Measurements from ENCODE around the gene RIC3. TPM values are rescaled to one million over a fixed set of nuclear protein-coding genes. Genes with fewer than 3 reads are reported as not detected.

Gene RIC3
- total RNA-seq, 1 experiment from 2014 or later, result not detected

- no peak within 1 kb of the TSS for H3K4me3 ChIP-seq (replicated peaks in 1 of 2; ENCODE audit: low read depth in 1 of 2, low read length in 2 of 2)
- DNase-seq (ENCODE audit: low read depth, low spot score) (no peak), ATAC-seq (no peak)
- H3K9me3 ChIP-seq (ENCODE audit: control insufficient read depth in 1 of 2, insufficient read depth in 1 of 2, low read depth in 1 of 2, low read length in 2 of 2), result no peaks in the 10 kb centered on the region
- no peaks in the 10 kb centered on the region for H3K79me2 ChIP-seq (ENCODE audit: insufficient read depth, low read length)
- no peak within 1 kb of the TSS for H3K9ac ChIP-seq (ENCODE audit: low read length)
- H4K20me1 ChIP-seq (ENCODE audit: insufficient read depth), result no peaks in the 10 kb centered on the region
- H3K27ac ChIP-seq (ENCODE audit: low read depth, low read length), result no peak within 1 kb of the TSS
- CTCF ChIA-PET, result no interaction called here
- H3K9me2 ChIP-seq (ENCODE audit: insufficient read depth), result no peaks in the 10 kb centered on the region; the same call in 1 of the 2 replicates
- H2AFZ ChIP-seq (ENCODE audit: low read depth, low read length, poor library complexity, severe bottlenecking), result no peak within 1 kb of the TSS
- 0 out of 2 replicates have a peak, but pooled peaks cover 4% of the 10 kb centered on the region for H3K27me3 ChIP-seq (ENCODE audit: insufficient read depth, low read length)
- intact Hi-C loops (cut with micrococcal nuclease), result no loop called here
- H3K36me3 ChIP-seq (ENCODE audit: control insufficient read depth in 1 of 2, insufficient read depth in 2 of 2, low read length in 2 of 2), result no peaks in the 10 kb centered on the region
- RAD21 ChIA-PET (ENCODE audit: low non-redundant PET in 1 of 2, low total read pairs in 2 of 2, uncharacterized antibody in 2 of 2, unreplicated experiment in 2 of 2), result no interaction called here
- POLR2A ChIA-PET, result no interaction called here
- no peak within 1 kb of the TSS for H3K4me2 ChIP-seq (ENCODE audit: low read length)
- H3K4me1 ChIP-seq (ENCODE audit: control insufficient read depth in 1 of 2, insufficient read depth in 2 of 2, low read length in 2 of 2), result no peaks in the 10 kb centered on the region
- BruUV-seq (replicated peaks), result no TSS peak
- TF ChIP-seq SIN3A (IDR thresholded peaks at IDR 0.05; ENCODE audit: low read depth) (no peak), REST (IDR thresholded peaks at IDR 0.05; ENCODE audit: low read depth) (no peak), ELF1 (IDR thresholded peaks at IDR 0.05; ENCODE audit: borderline replicate concordance, low read depth) (no peak), ZFX (IDR thresholded peaks at IDR 0.05) (no peak), TCF7L2 (IDR thresholded peaks at IDR 0.05; ENCODE audit: borderline replicate concordance, extremely low read depth, insufficient read depth, insufficient read length) (no peak), EGR1 (IDR thresholded peaks at IDR 0.05; ENCODE audit: low read depth) (no peak), ZNF274 (IDR thresholded peaks at IDR 0.05; ENCODE audit: low read depth, low read length) (no peak), YY1 (IDR thresholded peaks at IDR 0.05; ENCODE audit: extremely low read depth, insufficient replicate concordance, low read depth, low read length) (no peak), MAX (IDR thresholded peaks at IDR 0.05) (no peak), EZH2phosphoT487 (IDR thresholded peaks at IDR 0.05; ENCODE audit: borderline replicate concordance) (no peak), CBX3 (IDR thresholded peaks at IDR 0.05; ENCODE audit: low read depth) (no peak), SP1 (IDR thresholded peaks at IDR 0.05; ENCODE audit: low read depth) (no peak), ZBTB33 (IDR thresholded peaks at IDR 0.05; ENCODE audit: extremely low read depth, insufficient replicate concordance, low read length) (no peak), FOSL1 (IDR thresholded peaks at IDR 0.05; ENCODE audit: low read depth) (no peak), SRF (IDR thresholded peaks at IDR 0.05; ENCODE audit: low read depth) (no peak), CEBPB (IDR thresholded peaks at IDR 0.05; ENCODE audit: low read depth) (no peak), EZH2 (IDR thresholded peaks at IDR 0.05) (no peak), CTCF (IDR thresholded peaks at IDR 0.05 in 2 of 3, conservative IDR thresholded peaks at IDR 0.05 in 1 of 3; ENCODE audit: borderline replicate concordance in 1 of 3, insufficient read depth in 1 of 3, low read depth in 2 of 3, low read length in 2 of 3) (no peak), ATF3 (IDR thresholded peaks at IDR 0.05) (no peak)
Measured at GRCh38 chr11:8080674-8081590, 87.9 kb downstream of the RIC3 start, which contains the start of gene TUB. Gene TUB, plus strand, starts transcription at chr11:8081211. Its CDS starts 300 bp downstream, at chr11:8081511.
